HEK293 (cell line): Measurements from ENCODE around the gene LY6G6F.

Source experiments
- ATF2 ChIP-seq: fragments of 450-650 bp; formaldehyde crosslinking; IDR thresholded peaks from 2 replicates; pipeline ENCODE4 v1.5.1; 2016; ENCODE audit warnings: missing biosample characterization, missing genetic modification characterization, low read depth
- CTCF ChIP-seq: fragments of 450-650 bp; formaldehyde crosslinking; IDR thresholded peaks from 2 replicates; pipeline ENCODE4 v1.5.1; 2016; ENCODE audit warnings: missing biosample characterization, missing genetic modification characterization
- ELK4 ChIP-seq: IDR thresholded peaks from 2 replicates; pipeline ENCODE4 v1.6.1; 2011; ENCODE audit warnings: mild to moderate bottlenecking, low read depth, low read length, borderline replicate concordance
- PRDM10 ChIP-seq: fragments of 450-650 bp; formaldehyde crosslinking; IDR thresholded peaks from 2 replicates; pipeline ENCODE4 v1.5.1; 2016; ENCODE audit warnings: missing biosample characterization, missing genetic modification characterization
- REST ChIP-seq: fragments of 450-650 bp; formaldehyde crosslinking; IDR thresholded peaks from 2 replicates; pipeline ENCODE4 v1.5.1; 2016; ENCODE audit warnings: missing biosample characterization, missing genetic modification characterization
- SETDB1 ChIP-seq: IDR thresholded peaks from one replicate; pipeline ENCODE4 v1.6.1; 2017; ENCODE audit warnings: mild to moderate bottlenecking, low read length, moderate library complexity, mixed read lengths; ENCODE audit not compliant: insufficient read length
- ZNF121 ChIP-seq: fragments of 450-650 bp; formaldehyde crosslinking; IDR thresholded peaks from 2 replicates; pipeline ENCODE4 v1.5.1; 2016; ENCODE audit warnings: missing biosample characterization, missing genetic modification characterization
- ZNF18 ChIP-seq: fragments of 450-650 bp; formaldehyde crosslinking; IDR thresholded peaks from 2 replicates; pipeline ENCODE4 v1.5.1; 2016; ENCODE audit warnings: missing biosample characterization, missing genetic modification characterization
- ZNF214 ChIP-seq: fragments of 450-650 bp; formaldehyde crosslinking; IDR thresholded peaks from 2 replicates; pipeline ENCODE4 v1.5.1; 2017; ENCODE audit warnings: missing biosample characterization, mild to moderate bottlenecking, missing genetic modification characterization, borderline replicate concordance
- ZNF747 ChIP-seq: fragments of 450-650 bp; formaldehyde crosslinking; IDR thresholded peaks from 2 replicates; pipeline ENCODE4 v1.5.1; 2016; ENCODE audit warnings: missing biosample characterization, missing genetic modification characterization
- ZNF792 ChIP-seq: fragments of 450-650 bp; formaldehyde crosslinking; IDR thresholded peaks from 2 replicates; pipeline ENCODE4 v1.5.1; 2016; ENCODE audit warnings: missing biosample characterization, missing genetic modification characterization

- TF ChIP-seq ZNF792 (tag by site-specific recombination): no peak
- no peak for TF ChIP-seq CTCF (tag by site-specific recombination)
- no peak for TF ChIP-seq ZNF121 (tag by site-specific recombination)
- TF ChIP-seq PRDM10 (tag by site-specific recombination): no peak
- no peak for TF ChIP-seq ZNF214
- TF ChIP-seq ZNF18 (tag by site-specific recombination): no peak
- TF ChIP-seq SETDB1: no peak
- no peak for TF ChIP-seq ATF2 (tag by site-specific recombination)
- no peak for TF ChIP-seq ELK4
- no peak for TF ChIP-seq REST (tag by site-specific recombination)
- no peak for TF ChIP-seq ZNF747 (tag by site-specific recombination)
Measured at GRCh38 chr6:31723245-31723979, 16.7 kb downstream of the LY6G6F start, which contains the start of gene MPIG6B.
